ENCODE results near the gene HOXA4.

The HOXA4 gene

GRCh38 chr7:27101957-27102580, 28.5 kb downstream of the HOXA4 start:
- Histone ChIP-seq H3K9me3 (ENCODE audit: insufficient read depth, low read depth, low read length) (no peaks in the 10 kb centered on the region), H4K20me1 (ENCODE audit: insufficient read depth, low read length, poor library complexity, severe bottlenecking) (peaks cover 18% of the 10 kb centered on the region), H3K36me3 (ENCODE audit: insufficient read depth, low read length) (peaks cover 22% of the 10 kb centered on the region; the same call in 1 of the 2 replicates), H3K4me3 (ENCODE audit: low read length, poor library complexity, severe bottlenecking) (peak overlapping the region; percentile 88), H3K4me2 (ENCODE audit: low read depth, low read length, poor library complexity, severe bottlenecking) (peak overlapping the region; percentile 95), H3K27me3 (ENCODE audit: insufficient read depth, low read length, poor library complexity, severe bottlenecking) (no peaks in the 10 kb centered on the region), H3K4me1 (ENCODE audit: insufficient read depth, low read length, poor library complexity, severe bottlenecking) (peaks cover 20% of the 10 kb centered on the region), H3K79me2 (ENCODE audit: insufficient read depth, low read length) (peaks cover 82% of the 10 kb centered on the region), H3K9ac (ENCODE audit: low read depth, low read length, poor library complexity, severe bottlenecking) (peak overlapping the region; percentile 87), H3F3A (ENCODE audit: low read depth) (no peaks in the 10 kb centered on the region), H3K9me2 (replicated peaks; ENCODE audit: low read depth, low read length) (no peaks in the 10 kb centered on the region), H2AFZ (ENCODE audit: low read length) (no peak overlapping the region)
- TF ChIP-seq CTCF (conservative IDR thresholded peaks at IDR 0.05; ENCODE audit: low read length) (no peak), EZH2phosphoT487 (IDR thresholded peaks at IDR 0.05; ENCODE audit: borderline replicate concordance) (no peak)

GRCh38 chr7:27101171-27101956, 29.2 kb downstream of the HOXA4 start:
- Histone ChIP-seq H3K27me3 (ENCODE audit: insufficient read depth, low read length, poor library complexity, severe bottlenecking) (no peaks in the 10 kb centered on the region), H3K4me2 (ENCODE audit: low read depth, low read length, poor library complexity, severe bottlenecking) (peak overlapping the region; percentile 95), H3K4me3 (ENCODE audit: low read length, poor library complexity, severe bottlenecking) (peak overlapping the region; percentile 88), H3K36me3 (ENCODE audit: insufficient read depth, low read length) (peaks cover 16% of the 10 kb centered on the region; the same call in 1 of the 2 replicates), H3K4me1 (ENCODE audit: insufficient read depth, low read length, poor library complexity, severe bottlenecking) (peaks cover 21% of the 10 kb centered on the region), H3F3A (ENCODE audit: low read depth) (no peaks in the 10 kb centered on the region), H4K20me1 (ENCODE audit: insufficient read depth, low read length, poor library complexity, severe bottlenecking) (peaks cover 17% of the 10 kb centered on the region), H3K9ac (ENCODE audit: low read depth, low read length, poor library complexity, severe bottlenecking) (peak overlapping the region; percentile 87), H2AFZ (ENCODE audit: low read length) (no peak overlapping the region), H3K79me2 (ENCODE audit: insufficient read depth, low read length) (peaks cover 84% of the 10 kb centered on the region), H3K9me2 (replicated peaks; ENCODE audit: low read depth, low read length) (no peaks in the 10 kb centered on the region), H3K9me3 (ENCODE audit: insufficient read depth, low read depth, low read length) (no peaks in the 10 kb centered on the region)
- TF ChIP-seq EZH2phosphoT487 (IDR thresholded peaks at IDR 0.05; ENCODE audit: borderline replicate concordance) (no peak), CTCF (conservative IDR thresholded peaks at IDR 0.05; ENCODE audit: low read length) (no peak)

GRCh38 chr7:27100694-27101170, 29.8 kb downstream of the HOXA4 start:
- Histone ChIP-seq H3F3A (ENCODE audit: low read depth) (no peaks in the 10 kb centered on the region), H3K27me3 (ENCODE audit: insufficient read depth, low read length, poor library complexity, severe bottlenecking) (no peaks in the 10 kb centered on the region), H3K4me3 (ENCODE audit: low read length, poor library complexity, severe bottlenecking) (peak overlapping the region; percentile 88), H4K20me1 (ENCODE audit: insufficient read depth, low read length, poor library complexity, severe bottlenecking) (peaks cover 17% of the 10 kb centered on the region), H2AFZ (ENCODE audit: low read length) (no peak overlapping the region), H3K9me2 (replicated peaks; ENCODE audit: low read depth, low read length) (no peaks in the 10 kb centered on the region), H3K4me2 (ENCODE audit: low read depth, low read length, poor library complexity, severe bottlenecking) (peak overlapping the region; percentile 95), H3K36me3 (ENCODE audit: insufficient read depth, low read length) (peaks cover 10% of the 10 kb centered on the region; the same call in 1 of the 2 replicates), H3K9me3 (ENCODE audit: insufficient read depth, low read depth, low read length) (no peaks in the 10 kb centered on the region), H3K4me1 (ENCODE audit: insufficient read depth, low read length, poor library complexity, severe bottlenecking) (peaks cover 21% of the 10 kb centered on the region), H3K79me2 (ENCODE audit: insufficient read depth, low read length) (peaks cover 81% of the 10 kb centered on the region), H3K9ac (ENCODE audit: low read depth, low read length, poor library complexity, severe bottlenecking) (peak overlapping the region; percentile 87)
- TF ChIP-seq CTCF (conservative IDR thresholded peaks at IDR 0.05; ENCODE audit: low read length) (no peak), EZH2phosphoT487 (IDR thresholded peaks at IDR 0.05; ENCODE audit: borderline replicate concordance) (no peak)

All from Loucy (cell line).